EL (cell line): ENCODE results near the gene SIM1.
A peak's percentile ranks its signal among the peaks of the same experiment; 100 is the strongest.

ENCODE experiments used
- DNase-seq: peaks from one replicate; pipeline ENCODE4 v3.0.0-alpha.2; 2016

SIM1 gene

DNA sequence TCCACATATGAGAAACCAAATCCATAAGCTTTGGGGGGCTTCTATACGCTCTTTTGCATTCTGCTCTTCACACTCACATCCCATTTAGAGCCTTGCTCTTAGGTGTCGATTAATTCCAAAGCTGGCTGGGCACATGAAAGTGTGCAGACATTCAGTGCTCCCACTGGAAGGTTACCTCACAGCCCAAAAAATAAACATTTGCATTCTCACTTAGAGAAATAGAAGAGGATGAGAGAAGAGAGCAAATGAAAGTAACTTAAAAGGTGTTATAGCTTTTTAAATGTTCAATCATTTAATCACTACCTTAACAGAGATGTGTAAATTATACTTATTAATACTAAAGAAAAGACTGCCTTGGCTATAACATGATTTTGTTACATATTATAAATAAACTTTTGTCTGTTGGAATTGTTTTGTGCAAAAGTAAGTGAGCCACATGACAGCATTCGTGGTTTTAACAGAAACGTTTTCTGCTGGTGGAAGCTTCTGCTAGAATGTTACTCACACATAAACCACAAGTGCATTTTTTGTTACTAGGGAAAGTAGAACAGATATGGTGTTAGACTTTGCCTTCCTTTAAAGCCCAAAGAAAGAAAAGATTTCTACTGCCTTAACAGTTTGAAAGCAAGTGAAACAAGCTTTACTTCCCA, 116.7 kb downstream of the SIM1 start:
- DNase-seq, result peak; percentile 65

GRCh38 chr6:100346828-100347227, 117.9 kb downstream of the SIM1 start:
- peak; percentile 76 for DNase-seq

- DNase-seq, result peak; percentile 43
Measured at GRCh38 chr6:100346203-100346602, 118.5 kb downstream of the SIM1 start.

- DNase-seq, result peak; percentile 86
Measured at GRCh38 chr6:100344761-100345160, 120.0 kb downstream of the SIM1 start.

DNA sequence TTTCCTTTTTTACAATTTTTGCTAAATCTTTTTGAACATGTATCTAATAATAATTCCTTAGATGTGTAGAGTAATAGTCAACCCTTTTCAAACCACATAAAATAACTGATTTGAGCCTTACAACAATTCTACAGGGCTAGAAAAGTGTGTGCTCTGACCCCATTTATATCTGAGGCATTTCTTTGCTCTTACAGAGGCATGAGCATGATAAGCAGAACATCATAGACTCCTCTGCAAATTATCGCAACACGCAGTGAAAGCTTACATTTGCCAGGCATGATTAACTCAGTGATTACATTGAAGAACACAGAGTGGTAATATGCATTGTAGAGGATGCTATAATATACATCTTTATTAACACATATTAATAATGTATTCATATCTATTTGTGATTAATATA, 120.4 kb downstream of the SIM1 start:
- DNase-seq, result peak; percentile 9

- DNase-seq, result peak; percentile 87
Measured at GRCh38 chr6:100343316-100344077, 121.2 kb downstream of the SIM1 start.

- peak; percentile 84 for DNase-seq
Measured at GRCh38 chr6:100342830-100343229, 121.9 kb downstream of the SIM1 start.

GRCh38 chr6:100339574-100340255, 125.0 kb downstream of the SIM1 start:
- no peak for DNase-seq

DNA sequence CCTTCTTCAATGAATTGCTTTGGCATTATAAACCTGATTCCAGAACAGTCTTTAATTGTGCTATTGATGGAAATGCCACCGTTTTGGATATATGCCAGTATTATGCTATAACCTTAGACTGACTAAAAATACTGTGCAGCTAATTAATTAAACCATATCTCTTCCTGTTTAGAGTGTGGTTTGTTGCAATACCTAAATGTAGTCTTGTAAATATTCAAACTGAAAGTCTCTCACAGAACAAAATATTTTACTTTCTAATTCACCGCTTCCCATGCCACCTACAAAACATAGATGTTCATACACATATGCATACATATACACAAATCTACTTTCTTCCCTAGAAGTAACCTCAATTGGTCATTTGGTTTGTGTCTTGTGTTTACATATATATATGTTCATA, 126.6 kb downstream of the SIM1 start:
- DNase-seq, result no peak

- DNase-seq, result no peak
Measured at GRCh38 chr6:100336876-100337275, 127.8 kb downstream of the SIM1 start.

- DNase-seq, result peak; percentile 9
Measured at GRCh38 chr6:100335991-100336390, 128.7 kb downstream of the SIM1 start.
